NAMALWA (cell line): ENCODE results near the gene CSTF3.

Source experiments
- DNase-seq: peaks from one replicate; pipeline ENCODE4 v3.0.0-alpha.2; 2015; ENCODE audit warnings: low spot score

CSTF3 gene

DNA sequence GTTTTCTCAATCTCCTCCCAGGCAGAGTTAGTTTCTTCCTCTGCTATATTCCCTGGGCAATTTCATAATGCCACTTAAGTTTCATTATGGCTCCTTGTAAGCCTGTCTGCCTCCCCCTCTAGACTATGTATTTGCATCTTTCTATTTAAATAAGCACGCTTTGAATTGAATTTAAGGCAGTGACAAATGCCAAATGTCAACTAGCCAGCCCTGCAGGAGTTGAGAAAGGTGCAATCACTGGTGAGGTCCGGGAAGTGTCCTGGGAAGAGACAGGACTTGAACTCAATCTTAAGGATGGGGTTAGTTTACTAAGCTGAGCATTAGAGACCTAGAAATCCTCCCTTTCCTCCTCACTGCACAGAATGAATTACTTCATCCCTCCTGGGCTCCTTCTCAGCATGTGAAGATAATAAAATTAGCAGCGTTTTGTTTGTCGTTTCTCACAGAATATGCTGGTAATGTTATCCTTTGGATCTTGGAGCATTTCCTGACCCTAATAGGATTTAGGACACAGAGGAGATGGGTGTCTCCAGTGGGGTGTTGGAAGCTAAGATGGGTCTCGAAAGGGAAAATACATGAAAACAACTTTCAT lies 120.3 kb downstream of the CSTF3 start:
- DNase-seq, result peak; percentile 41

DNA sequence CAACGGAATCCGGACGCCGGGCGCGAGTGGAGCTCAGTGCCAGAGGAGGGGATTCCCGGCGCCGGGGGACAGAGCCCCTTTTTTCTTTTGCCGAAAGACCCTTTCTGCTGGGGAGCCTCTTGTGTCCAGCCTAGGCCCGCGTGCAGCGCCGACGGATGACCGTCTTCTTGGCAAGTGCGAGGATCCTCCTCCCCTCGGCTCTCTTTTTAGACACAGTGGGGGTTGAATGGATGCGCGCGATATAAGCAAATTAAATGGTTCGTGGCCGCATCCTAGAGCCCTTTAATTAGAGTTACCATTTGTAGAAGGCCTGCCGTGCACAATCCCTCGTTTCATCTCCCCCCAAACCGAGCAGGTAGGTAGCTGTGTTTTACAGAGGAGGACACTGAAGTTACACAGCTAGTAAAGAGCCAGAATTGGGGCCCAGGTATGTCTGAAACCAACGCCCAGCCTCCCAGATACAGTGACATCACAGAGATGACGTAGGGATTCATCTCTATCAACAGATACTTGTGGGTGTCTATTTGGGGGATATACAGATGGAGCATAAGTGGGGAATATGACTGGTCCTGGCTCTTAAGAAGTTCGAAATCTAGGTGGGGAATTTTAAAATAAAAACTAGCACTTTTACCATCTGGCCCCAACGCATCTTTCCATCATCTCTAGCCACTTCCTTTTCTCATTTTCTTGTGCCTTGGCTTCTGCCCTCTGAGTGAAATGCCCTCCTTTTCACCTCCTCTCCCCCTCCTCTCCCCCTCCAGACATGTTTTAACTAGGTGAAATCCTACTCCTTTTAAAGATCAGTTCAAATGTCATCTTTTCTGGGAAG lies 121.0 kb downstream of the CSTF3 start:
- peak; percentile 66 for DNase-seq

- DNase-seq, result peak; percentile 86
Observed at GRCh38 chr11:33039274-33040032, 121.8 kb downstream of the CSTF3 start, which contains the start of gene TCP11L1. Gene TCP11L1 (plus strand): TSS chr11:33039572. CDS start chr11:33043774, 4,202 bp downstream.

- DNase-seq, result no peak
Observed at GRCh38 chr11:33035011-33035410, 126.3 kb downstream of the CSTF3 start.
